Aortic smooth muscle cell (primary cell): ENCODE data around the gene P2RY6. TPM values are rescaled to one million over a fixed set of nuclear protein-coding genes. Genes with fewer than 3 reads are reported as not detected.

Experiments used
- total RNA-seq: library from RNA; depleted of rRNA; stranded (reverse); fragments of >200 nt; gene quantifications from 2 replicates; pipeline ENCODE4 v1.2.3, GENCODE V29; 2014

The P2RY6 gene
- 2.6 and 2.9 TPM in 2 replicates for total RNA-seq

DNA sequence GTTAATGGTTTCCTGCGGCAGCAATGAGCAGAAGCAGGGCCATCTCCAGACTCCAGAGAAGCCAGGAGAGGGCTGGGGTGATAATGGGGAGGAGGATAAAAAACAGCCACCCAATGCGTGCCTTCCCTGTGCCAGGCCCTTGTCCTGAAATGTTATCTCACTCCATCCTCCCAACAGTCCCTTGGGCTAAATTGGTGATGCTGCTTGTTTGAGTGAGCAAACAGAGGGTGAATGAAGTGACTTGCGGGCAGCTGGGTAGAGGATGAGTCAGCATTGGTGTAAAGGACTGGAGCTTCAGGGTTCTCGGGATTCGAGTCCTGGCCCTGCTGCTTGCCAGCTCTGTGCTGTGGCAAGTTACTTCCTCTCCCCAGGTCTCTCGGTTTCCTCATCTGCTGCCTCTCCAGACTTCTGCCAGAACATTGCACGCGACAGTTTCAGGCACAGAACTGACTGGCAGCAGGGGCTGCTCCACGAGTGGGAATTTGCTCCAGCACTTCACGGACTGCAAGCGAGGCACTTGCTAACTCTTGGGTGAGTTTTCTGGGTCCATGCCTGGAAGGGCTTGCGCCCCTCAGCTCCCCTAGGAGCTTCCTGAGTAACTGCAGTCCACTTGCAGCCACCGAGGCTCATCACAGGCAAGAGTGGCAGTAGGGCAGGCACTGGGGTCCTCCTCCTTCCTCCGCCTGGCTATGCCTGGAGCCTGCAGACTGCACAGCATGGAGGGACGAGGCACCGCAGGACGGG lies at the start of gene P2RY6:
P2RY6 (plus strand) TSS at position 403 of the 744 bp plus-strand sequence. CDS start 24,181 bp downstream, outside the sequence.

DNA sequence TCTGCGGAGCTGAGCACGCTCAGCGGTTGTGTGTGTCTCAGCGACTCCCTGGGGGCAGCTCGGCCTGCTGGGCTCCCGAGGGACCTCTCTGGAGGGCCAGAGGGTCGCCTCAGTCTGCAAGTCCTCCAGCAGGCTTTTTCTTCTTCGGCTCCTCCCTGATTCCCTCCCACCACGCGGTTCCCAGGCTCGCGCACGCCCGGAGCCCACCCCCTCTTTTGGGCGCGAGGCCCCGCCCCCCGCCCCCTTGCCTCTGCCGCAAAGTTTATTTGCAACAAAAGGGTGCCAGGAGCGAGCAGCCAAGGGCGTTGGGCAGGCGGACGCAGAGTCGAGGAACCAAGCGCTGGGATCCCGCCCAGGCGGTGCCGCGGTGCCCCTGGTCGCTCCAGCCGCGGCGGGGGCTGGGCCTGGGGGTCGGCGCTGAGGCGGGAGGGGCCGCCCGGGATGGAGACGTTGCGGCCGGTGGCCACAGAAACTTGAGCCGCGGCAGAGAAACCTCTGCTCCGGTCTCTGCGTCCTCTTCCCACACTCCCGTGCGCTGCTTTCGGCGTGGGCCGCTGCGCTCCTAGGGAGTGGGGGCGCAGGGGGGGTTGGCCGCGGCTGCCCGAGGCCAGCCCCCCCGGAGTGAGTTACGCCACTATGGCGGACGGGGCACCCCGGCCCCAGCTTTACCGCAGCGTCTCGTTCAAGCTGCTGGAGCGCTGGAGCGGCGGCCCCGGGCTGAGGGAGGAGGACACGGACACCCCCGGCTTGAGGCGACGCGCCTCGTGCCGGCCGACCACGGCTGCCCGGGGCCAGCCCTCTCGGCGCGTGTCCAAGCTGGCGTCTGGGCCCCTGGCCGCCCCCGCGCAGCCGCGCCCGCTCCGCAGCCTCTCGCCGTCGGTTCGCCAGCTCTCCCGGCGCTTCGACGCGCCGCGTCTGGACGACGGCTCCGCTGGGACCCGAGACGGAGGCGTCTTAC lies 36.1 kb downstream of the P2RY6 start, which contains the start of gene ARHGEF17:
ARHGEF17 (plus strand) TSS at position 274 of the 958 bp plus-strand sequence; CDS start at position 637, 363 bp downstream.

Other genes with a start within 250 kb of the P2RY6 start
- 16.2 and 32.4 TPM in 2 replicates for gene FCHSD2, start 130.0 kb upstream of the P2RY6 start, total RNA-seq
- gene P2RY2, start 54.1 kb upstream of the P2RY6 start, total RNA-seq: 1.2 and 1.6 TPM in 2 replicates
- 31.4 and 58.3 TPM in 2 replicates for gene ARHGEF17, start 35.9 kb downstream of the P2RY6 start, total RNA-seq
- 1.8 and 3.0 TPM in 2 replicates for gene RELT, start 104.1 kb downstream of the P2RY6 start, total RNA-seq